ENCODE results near the gene USP25.

Gene USP25

DNA sequence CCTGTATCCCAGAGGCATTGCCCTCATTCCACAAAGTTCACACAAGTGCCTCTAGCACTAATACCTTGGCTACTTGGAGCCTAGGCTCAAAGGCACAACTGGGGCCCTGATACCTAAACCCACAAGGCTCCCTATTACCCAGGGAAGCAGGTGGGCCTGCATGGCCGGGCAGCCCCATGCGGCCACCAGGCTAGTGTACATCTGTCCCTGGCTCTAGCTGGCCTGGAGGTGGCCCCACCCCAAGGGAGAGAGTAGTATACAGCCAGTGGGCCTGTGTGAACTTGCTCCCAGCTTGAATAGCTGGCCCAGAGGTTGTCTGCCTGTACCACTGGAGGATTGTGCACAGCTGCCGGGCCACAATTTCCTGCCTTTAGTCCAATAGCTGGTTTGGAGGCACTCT lies 52.2 kb downstream of the USP25 start:
- Histone ChIP-seq H3K27ac (ENCODE audit: poor library complexity, severe bottlenecking) (no peak overlapping the region), H3K36me3 (ENCODE audit: low read depth) (peaks cover 35% of the 10 kb centered on the region), H3K27me3 (ENCODE audit: insufficient read depth, poor library complexity, severe bottlenecking) (no peaks in the 10 kb centered on the region), H3K4me3 (ENCODE audit: severe bottlenecking) (no peak overlapping the region), H3K9me3 (ENCODE audit: severe bottlenecking) (no peaks in the 10 kb centered on the region), H3K4me1 (ENCODE audit: insufficient read depth, poor library complexity, severe bottlenecking) (peaks cover 26% of the 10 kb centered on the region)
- no peak for ATAC-seq (ENCODE audit: low read depth)
- TF ChIP-seq, protein P1, sequence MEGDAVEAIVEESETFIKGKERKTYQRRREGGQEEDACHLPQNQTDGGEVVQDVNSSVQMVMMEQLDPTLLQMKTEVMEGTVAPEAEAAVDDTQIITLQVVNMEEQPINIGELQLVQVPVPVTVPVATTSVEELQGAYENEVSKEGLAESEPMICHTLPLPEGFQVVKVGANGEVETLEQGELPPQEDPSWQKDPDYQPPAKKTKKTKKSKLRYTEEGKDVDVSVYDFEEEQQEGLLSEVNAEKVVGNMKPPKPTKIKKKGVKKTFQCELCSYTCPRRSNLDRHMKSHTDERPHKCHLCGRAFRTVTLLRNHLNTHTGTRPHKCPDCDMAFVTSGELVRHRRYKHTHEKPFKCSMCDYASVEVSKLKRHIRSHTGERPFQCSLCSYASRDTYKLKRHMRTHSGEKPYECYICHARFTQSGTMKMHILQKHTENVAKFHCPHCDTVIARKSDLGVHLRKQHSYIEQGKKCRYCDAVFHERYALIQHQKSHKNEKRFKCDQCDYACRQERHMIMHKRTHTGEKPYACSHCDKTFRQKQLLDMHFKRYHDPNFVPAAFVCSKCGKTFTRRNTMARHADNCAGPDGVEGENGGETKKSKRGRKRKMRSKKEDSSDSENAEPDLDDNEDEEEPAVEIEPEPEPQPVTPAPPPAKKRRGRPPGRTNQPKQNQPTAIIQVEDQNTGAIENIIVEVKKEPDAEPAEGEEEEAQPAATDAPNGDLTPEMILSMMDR (IDR thresholded peaks at IDR 0.05; ENCODE audit: poor library complexity, severe bottlenecking), result no peak
- peak; percentile 42 for DNase-seq (ENCODE audit: low spot score)

DNA sequence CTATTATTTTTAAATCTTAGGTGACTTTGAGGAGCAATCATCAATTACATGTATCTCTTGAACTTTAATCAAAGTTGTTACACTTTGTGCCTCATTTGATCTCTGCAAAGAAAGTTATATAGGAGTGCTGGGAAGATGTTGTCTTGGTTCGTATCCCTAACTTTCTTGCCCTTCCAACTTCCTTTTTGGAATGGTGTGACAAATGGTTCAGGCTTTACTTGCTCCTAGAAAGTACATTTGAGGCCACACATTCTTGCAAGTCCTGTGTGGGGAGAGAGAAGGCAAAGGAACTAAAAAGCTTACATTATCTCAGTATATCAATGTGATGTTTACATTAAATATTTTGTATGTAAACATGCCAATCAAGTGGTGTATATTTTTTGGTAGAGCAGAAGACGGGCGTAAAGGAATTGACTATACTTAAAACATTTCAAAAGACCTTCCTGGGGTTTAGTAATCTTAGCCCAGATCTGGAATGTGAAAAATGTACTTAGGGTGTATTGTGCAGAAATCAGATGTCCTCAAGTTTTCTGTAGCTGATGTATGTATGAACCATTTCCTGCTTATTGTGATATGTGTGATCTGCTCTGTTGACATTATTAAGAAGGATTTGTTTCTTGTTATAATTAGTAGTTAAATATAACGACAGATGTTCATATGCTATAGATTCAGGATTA lies 59.2 kb downstream of the USP25 start:
- H3K36me3 ChIP-seq (ENCODE audit: low read depth), result peaks cover 25% of the 10 kb centered on the region
- peak; percentile 98 for ATAC-seq (ENCODE audit: low read depth)
- no peaks in the 10 kb centered on the region for H3K27me3 ChIP-seq (ENCODE audit: insufficient read depth, poor library complexity, severe bottlenecking)
- no peak for DNase-seq (ENCODE audit: low spot score)
- TF ChIP-seq, protein P1 (IDR thresholded peaks at IDR 0.05; ENCODE audit: poor library complexity, severe bottlenecking), result no peak
- peak overlapping the region; percentile 96 for H3K27ac ChIP-seq (ENCODE audit: poor library complexity, severe bottlenecking)
- H3K4me3 ChIP-seq (ENCODE audit: severe bottlenecking), result no peak overlapping the region
- H3K4me1 ChIP-seq (ENCODE audit: insufficient read depth, poor library complexity, severe bottlenecking), result peaks cover 27% of the 10 kb centered on the region
- no peaks in the 10 kb centered on the region for H3K9me3 ChIP-seq (ENCODE audit: severe bottlenecking)

DNA sequence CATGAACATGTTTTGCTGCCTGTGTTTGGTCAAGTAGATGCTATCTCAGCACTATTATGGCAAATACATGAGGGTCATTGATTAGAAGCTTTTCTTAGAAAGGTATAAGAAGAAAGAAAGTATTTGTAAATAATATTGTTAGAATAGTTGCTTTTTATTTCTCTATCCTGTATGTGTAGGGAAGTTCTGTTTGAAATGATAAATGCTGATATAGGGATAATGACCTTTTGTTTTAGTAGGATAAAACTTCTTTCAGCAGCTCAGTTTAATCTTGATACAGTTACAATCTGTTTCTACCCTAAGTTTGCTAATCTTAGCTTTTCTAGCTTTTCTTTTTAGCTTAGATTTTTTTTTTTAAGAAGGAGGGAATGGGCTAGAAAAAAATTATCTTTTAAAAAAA lies 63.3 kb downstream of the USP25 start:
- no peaks in the 10 kb centered on the region for H3K27me3 ChIP-seq (ENCODE audit: insufficient read depth, poor library complexity, severe bottlenecking)
- H3K36me3 ChIP-seq (ENCODE audit: low read depth), result peaks cover 30% of the 10 kb centered on the region
- no peak overlapping the region for H3K27ac ChIP-seq (ENCODE audit: poor library complexity, severe bottlenecking)
- H3K4me3 ChIP-seq (ENCODE audit: severe bottlenecking), result no peak overlapping the region
- no peak for ATAC-seq (ENCODE audit: low read depth)
- DNase-seq (ENCODE audit: low spot score), result no peak
- TF ChIP-seq, protein P1 (IDR thresholded peaks at IDR 0.05; ENCODE audit: poor library complexity, severe bottlenecking), result no peak
- H3K4me1 ChIP-seq (ENCODE audit: insufficient read depth, poor library complexity, severe bottlenecking), result peaks cover 39% of the 10 kb centered on the region
- no peaks in the 10 kb centered on the region for H3K9me3 ChIP-seq (ENCODE audit: severe bottlenecking)

DNA sequence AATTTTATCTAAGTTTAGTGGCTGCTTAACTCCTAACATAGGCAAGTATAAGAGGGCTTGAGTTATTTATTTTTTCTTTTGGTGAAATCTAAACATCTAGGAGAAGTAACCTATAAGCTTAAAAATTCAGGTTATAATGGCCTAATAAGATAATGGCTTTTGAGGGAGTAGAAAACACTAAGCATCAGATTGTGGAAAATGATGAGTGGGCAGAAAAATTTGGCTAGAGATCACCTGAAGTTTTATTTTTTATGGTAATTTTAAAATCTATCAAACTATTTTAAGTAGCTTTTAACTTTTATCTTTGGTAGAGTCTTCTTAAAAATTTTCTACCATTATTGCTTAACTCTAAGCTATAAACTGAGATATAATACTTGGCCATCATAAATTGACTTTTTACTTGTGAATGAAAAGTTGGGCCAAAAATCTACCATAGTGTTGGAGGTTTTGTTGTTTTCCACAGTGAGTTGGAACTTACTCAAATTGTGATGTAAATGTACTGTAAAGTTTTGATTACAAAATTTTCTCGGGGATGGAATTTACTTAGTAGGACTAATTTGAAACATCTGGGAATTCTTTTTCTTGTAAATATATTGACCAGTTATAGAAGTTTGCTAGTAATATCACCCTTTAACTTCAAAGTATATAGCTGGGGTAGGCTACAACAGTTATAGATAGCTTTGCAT lies 63.9 kb downstream of the USP25 start:
- DNase-seq (ENCODE audit: low spot score), result no peak
- H3K4me3 ChIP-seq (ENCODE audit: severe bottlenecking), result no peak overlapping the region
- H3K36me3 ChIP-seq (ENCODE audit: low read depth), result peaks cover 30% of the 10 kb centered on the region
- H3K27me3 ChIP-seq (ENCODE audit: insufficient read depth, poor library complexity, severe bottlenecking), result no peaks in the 10 kb centered on the region
- H3K9me3 ChIP-seq (ENCODE audit: severe bottlenecking), result no peaks in the 10 kb centered on the region
- peaks cover 39% of the 10 kb centered on the region for H3K4me1 ChIP-seq (ENCODE audit: insufficient read depth, poor library complexity, severe bottlenecking)
- H3K27ac ChIP-seq (ENCODE audit: poor library complexity, severe bottlenecking), result no peak overlapping the region
- no peak for ATAC-seq (ENCODE audit: low read depth)
- TF ChIP-seq, protein P1 (IDR thresholded peaks at IDR 0.05; ENCODE audit: poor library complexity, severe bottlenecking), result no peak

Measured in RWPE2 (cell line).